ENCODE results near the gene NFATC3.

NFATC3 gene

GRCh38 chr16:68065716-68066305 is 19.4 kb upstream of the NFATC3 start:
- H3K27me3 Mint-ChIP-seq, result no peaks in the 10 kb centered on the region
- H3K36me3 Mint-ChIP-seq (ENCODE audit: insufficient read depth), result no peaks in the 10 kb centered on the region
- peak overlapping the region; percentile 80 to 93 for H3K27ac Mint-ChIP-seq
- ATAC-seq (replicated peaks), result no peak
- H3K4me3 Mint-ChIP-seq, result peak overlapping the region in 1 of 2 donors; percentile 30
- no peak for DNase-seq
- peaks cover 79% of the 10 kb centered on the region in 2 donors for H3K4me1 Mint-ChIP-seq (ENCODE audit: low read depth in 2 of 2)
- H3K9me3 Mint-ChIP-seq, result no peaks in the 10 kb centered on the region

GRCh38 chr16:68066763-68067162 is 18.4 kb upstream of the NFATC3 start:
- no peak overlapping the region for H3K4me3 Mint-ChIP-seq
- peaks cover 76 to 79% of the 10 kb centered on the region in 2 donors for H3K4me1 Mint-ChIP-seq (ENCODE audit: low read depth in 2 of 2)
- DNase-seq (no peak), ATAC-seq (replicated peaks) (no peak)
- H3K27ac Mint-ChIP-seq, result peak overlapping the region; percentile 80 to 93
- no peaks in the 10 kb centered on the region for H3K27me3 Mint-ChIP-seq
- no peaks in the 10 kb centered on the region for H3K9me3 Mint-ChIP-seq
- H3K36me3 Mint-ChIP-seq (ENCODE audit: insufficient read depth), result peaks cover 4% of the 10 kb centered on the region

GRCh38 chr16:68068926-68069325 is 16.2 kb upstream of the NFATC3 start:
- H3K36me3 Mint-ChIP-seq (ENCODE audit: insufficient read depth), result peaks cover 4% of the 10 kb centered on the region
- ATAC-seq (replicated peaks), result no peak
- peak overlapping the region in 1 of 2 donors; percentile 22 for H3K4me3 Mint-ChIP-seq

GRCh38 chr16:68069511-68070248 is 15.5 kb upstream of the NFATC3 start:
- ATAC-seq (replicated peaks), result peak; percentile 56
- H3K9me3 Mint-ChIP-seq, result no peaks in the 10 kb centered on the region
- H3K36me3 Mint-ChIP-seq (ENCODE audit: insufficient read depth), result peaks cover 4% of the 10 kb centered on the region
- H3K27me3 Mint-ChIP-seq, result no peaks in the 10 kb centered on the region
- H3K27ac Mint-ChIP-seq, result peak overlapping the region; percentile 93 to 94
- peak in 1 of 3 experiments; percentile 29 for DNase-seq
- peak overlapping the region; percentile 65 to 76 for H3K4me3 Mint-ChIP-seq
- H3K4me1 Mint-ChIP-seq (ENCODE audit: low read depth in 2 of 2), result peaks cover 75 to 76% of the 10 kb centered on the region in 2 donors

More at GRCh38 chr16:68068926-68069325, 16.2 kb upstream of the NFATC3 start:
- no peaks in the 10 kb centered on the region for H3K27me3 Mint-ChIP-seq
- peak overlapping the region in 1 of 2 donors; percentile 23 for H3K27ac Mint-ChIP-seq
- no peak for DNase-seq
- peaks cover 74 to 76% of the 10 kb centered on the region in 2 donors for H3K4me1 Mint-ChIP-seq (ENCODE audit: low read depth in 2 of 2)
- no peaks in the 10 kb centered on the region for H3K9me3 Mint-ChIP-seq

GRCh38 chr16:68070249-68070730 is 14.9 kb upstream of the NFATC3 start:
- peak overlapping the region; percentile 93 to 94 for H3K27ac Mint-ChIP-seq
- no peaks in the 10 kb centered on the region for H3K9me3 Mint-ChIP-seq
- H3K4me1 Mint-ChIP-seq (ENCODE audit: low read depth in 2 of 2), result peaks cover 75 to 76% of the 10 kb centered on the region in 2 donors
- ATAC-seq (replicated peaks) (peak; percentile 25), DNase-seq (no peak)
- H3K27me3 Mint-ChIP-seq, result no peaks in the 10 kb centered on the region
- peak overlapping the region; percentile 65 to 76 for H3K4me3 Mint-ChIP-seq
- peaks cover 4% of the 10 kb centered on the region for H3K36me3 Mint-ChIP-seq (ENCODE audit: insufficient read depth)

- DNase-seq, result no peak
- peak; percentile 9 for ATAC-seq (replicated peaks)
- H3K36me3 Mint-ChIP-seq (ENCODE audit: insufficient read depth), result peaks cover 4% of the 10 kb centered on the region
Observed at GRCh38 chr16:68070806-68071517, 14.2 kb upstream of the NFATC3 start.

GRCh38 chr16:68071518-68071901 is 13.7 kb upstream of the NFATC3 start:
- H3K4me1 Mint-ChIP-seq (ENCODE audit: low read depth in 2 of 2), result peaks cover 77% of the 10 kb centered on the region in 2 donors
- H3K36me3 Mint-ChIP-seq (ENCODE audit: insufficient read depth), result peaks cover 6% of the 10 kb centered on the region
- ATAC-seq (replicated peaks), result no peak
- no peaks in the 10 kb centered on the region for H3K27me3 Mint-ChIP-seq
- H3K9me3 Mint-ChIP-seq, result no peaks in the 10 kb centered on the region
- peak overlapping the region; percentile 65 to 76 for H3K4me3 Mint-ChIP-seq
- DNase-seq, result no peak
- peak overlapping the region; percentile 93 to 94 for H3K27ac Mint-ChIP-seq

More at GRCh38 chr16:68070806-68071517, 14.2 kb upstream of the NFATC3 start:
- Mint-ChIP-seq H3K27me3 (no peaks in the 10 kb centered on the region), H3K4me1 (ENCODE audit: low read depth in 2 of 2) (peaks cover 77 to 78% of the 10 kb centered on the region in 2 donors), H3K4me3 (peak overlapping the region; percentile 65 to 76), H3K27ac (peak overlapping the region; percentile 93 to 94), H3K9me3 (no peaks in the 10 kb centered on the region)

GRCh38 chr16:68072038-68072695 is 13.0 kb upstream of the NFATC3 start:
- peaks cover 11% of the 10 kb centered on the region for H3K36me3 Mint-ChIP-seq (ENCODE audit: insufficient read depth)
- H3K27ac Mint-ChIP-seq, result peak overlapping the region in 1 of 2 donors; percentile 46
- DNase-seq, result no peak
- H3K9me3 Mint-ChIP-seq, result no peaks in the 10 kb centered on the region
- ATAC-seq (replicated peaks), result no peak
- H3K4me3 Mint-ChIP-seq, result peak overlapping the region; percentile 65 to 76
- H3K27me3 Mint-ChIP-seq, result no peaks in the 10 kb centered on the region
- peaks cover 77 to 79% of the 10 kb centered on the region in 2 donors for H3K4me1 Mint-ChIP-seq (ENCODE audit: low read depth in 2 of 2)

GRCh38 chr16:68073902-68074760 is 11.0 kb upstream of the NFATC3 start:
- ATAC-seq (replicated peaks) (no peak), DNase-seq (no peak)
- Mint-ChIP-seq H3K27me3 (no peaks in the 10 kb centered on the region), H3K36me3 (ENCODE audit: insufficient read depth) (peaks cover 11% of the 10 kb centered on the region), H3K9me3 (no peaks in the 10 kb centered on the region), H3K4me1 (ENCODE audit: low read depth in 2 of 2) (peaks cover 77 to 81% of the 10 kb centered on the region in 2 donors), H3K27ac (peak overlapping the region; percentile 76 to 91), H3K4me3 (peak overlapping the region; percentile 78 to 84)

- DNase-seq, result peak; percentile 71 to 74 (median 71)
- Mint-ChIP-seq H3K36me3 (ENCODE audit: insufficient read depth) (peaks cover 11% of the 10 kb centered on the region), H3K27ac (peak overlapping the region; percentile 76 to 91), H3K9me3 (no peaks in the 10 kb centered on the region), H3K4me3 (peak overlapping the region; percentile 78 to 84), H3K27me3 (no peaks in the 10 kb centered on the region), H3K4me1 (ENCODE audit: low read depth in 2 of 2) (peaks cover 79% of the 10 kb centered on the region in 2 donors)
- ATAC-seq (replicated peaks), result peak; percentile 80
Observed at GRCh38 chr16:68074850-68075555, 10.2 kb upstream of the NFATC3 start.

GRCh38 chr16:68075980-68076379 is 9.2 kb upstream of the NFATC3 start:
- Mint-ChIP-seq H3K4me1 (ENCODE audit: low read depth in 2 of 2) (peaks cover 78% of the 10 kb centered on the region in 2 donors), H3K9me3 (no peaks in the 10 kb centered on the region), H3K4me3 (peak overlapping the region; percentile 78 to 84), H3K36me3 (ENCODE audit: insufficient read depth) (peaks cover 10% of the 10 kb centered on the region), H3K27me3 (no peaks in the 10 kb centered on the region), H3K27ac (peak overlapping the region; percentile 76 to 91)
- no peak for ATAC-seq (replicated peaks)
- DNase-seq, result no peak

- ATAC-seq (replicated peaks), result no peak
- peak overlapping the region; percentile 76 to 91 for H3K27ac Mint-ChIP-seq
- no peaks in the 10 kb centered on the region for H3K9me3 Mint-ChIP-seq
- DNase-seq, result no peak
- peak overlapping the region; percentile 57 to 84 for H3K4me3 Mint-ChIP-seq
- H3K4me1 Mint-ChIP-seq (ENCODE audit: low read depth in 2 of 2), result peaks cover 78% of the 10 kb centered on the region in 2 donors
- no peaks in the 10 kb centered on the region for H3K27me3 Mint-ChIP-seq
- peaks cover 7% of the 10 kb centered on the region for H3K36me3 Mint-ChIP-seq (ENCODE audit: insufficient read depth)
Observed at GRCh38 chr16:68076560-68076959, 8.6 kb upstream of the NFATC3 start.

All from effector memory CD8-positive, alpha-beta T cell (primary cell).